GM23248 (cell line): ENCODE data around the gene DUSP9. TPM values are rescaled to one million over a fixed set of nuclear protein-coding genes. Genes with fewer than 3 reads are reported as not detected.

Experiments used
- DNase-seq: peaks from one replicate; pipeline ENCODE4 v3.0.0-alpha.2; 2015
- H2AFZ ChIP-seq: fragments of 200-600 bp; sonication (generic); 2 replicates; pipeline ENCODE4 v1.6.1; 2016; ENCODE audit warnings: antibody characterized with exemption
- H3F3A ChIP-seq: fragments of 200-600 bp; sonication (generic); 2 replicates; pipeline ENCODE4 v1.6.1; 2016; ENCODE audit warnings: mild to moderate bottlenecking, antibody characterized with exemption, mixed run types; ENCODE audit not compliant: insufficient read depth
- H3K27ac ChIP-seq: fragments of 200-600 bp; sonication (generic); 2 replicates; pipeline ENCODE4 v1.5.1; 2016; ENCODE audit warnings: mild to moderate bottlenecking
- H3K27me3 ChIP-seq: fragments of 200-600 bp; sonication (generic); replicated peaks from 2 replicates; pipeline ENCODE4 v1.6.1; 2016; ENCODE audit warnings: mild to moderate bottlenecking; ENCODE audit not compliant: insufficient read depth
- H3K36me3 ChIP-seq: fragments of 200-600 bp; sonication (generic); 2 replicates; pipeline ENCODE4 v1.6.1; 2016; ENCODE audit warnings: low read depth, mild to moderate bottlenecking
- H3K4me1 ChIP-seq: fragments of 200-600 bp; sonication (generic); 2 replicates; pipeline ENCODE4 v1.6.1; 2016; ENCODE audit warnings: mild to moderate bottlenecking; ENCODE audit not compliant: insufficient read depth
- H3K4me2 ChIP-seq: fragments of 200-600 bp; sonication (generic); one replicate; pipeline ENCODE4 v1.6.1; 2016; ENCODE audit warnings: mild to moderate bottlenecking; ENCODE audit not compliant: unreplicated experiment
- H3K4me3 ChIP-seq: fragments of 200-600 bp; sonication (generic); 2 replicates; pipeline ENCODE4 v1.5.1; 2016; ENCODE audit warnings: mild to moderate bottlenecking
- H3K79me2 ChIP-seq: fragments of 200-600 bp; sonication (generic); 2 replicates; pipeline ENCODE4 v1.6.1; 2016; ENCODE audit warnings: mild to moderate bottlenecking; ENCODE audit not compliant: insufficient read depth
- H3K9ac ChIP-seq: fragments of 200-600 bp; sonication (generic); 2 replicates; pipeline ENCODE4 v1.6.1; 2016; ENCODE audit warnings: mild to moderate bottlenecking
- H3K9me2 ChIP-seq: fragments of 200-600 bp; sonication (generic); 2 replicates; pipeline ENCODE4 v1.6.1; 2016; ENCODE audit warnings: mixed run types, mild to moderate bottlenecking, moderate library complexity; ENCODE audit not compliant: insufficient read depth
- H3K9me3 ChIP-seq: fragments of 200-600 bp; sonication (generic); one replicate; pipeline ENCODE4 v1.6.1; 2017; ENCODE audit warnings: low read depth
- H4K20me1 ChIP-seq: fragments of 200-600 bp; sonication (generic); 2 replicates; pipeline ENCODE4 v1.6.0; 2016; ENCODE audit not compliant: insufficient read depth
- EZH2 ChIP-seq: fragments of 200-600 bp; sonication (generic); IDR thresholded peaks from 2 replicates; pipeline ENCODE4 v1.6.1; 2018; ENCODE audit warnings: antibody characterized with exemption, mild to moderate bottlenecking; ENCODE audit not compliant: insufficient read depth, poor library complexity, severe bottlenecking
- EZH2phosphoT487 ChIP-seq: fragments of 200-600 bp; sonication (generic); IDR thresholded peaks from 2 replicates; pipeline ENCODE4 v1.6.1; 2018; ENCODE audit warnings: antibody characterized with exemption, moderate library complexity, mild to moderate bottlenecking, low read depth; ENCODE audit not compliant: insufficient read depth
- WGBS, 2 experiments: methylation state at CpG; one replicate each; pipeline ENCODE4 v1.1.6; 2015 to 2017; ENCODE audit warnings: low lambda C conversion rate in 2 of 2, low coverage in 1 of 2; ENCODE audit errors: missing lambda C conversion rate in 2 of 2; 5-methylcytosine and 5-hydroxymethylcytosine counted together
- in situ Hi-C: fragments of 300-500 bp; cut with MboI; formaldehyde crosslinking; loops from 2 replicates; pipeline ENCODE4 v1.15.0; 2020
- polyA plus RNA-seq: library from polyadenylated mRNA; unstranded; fragments of >200 nt; fragmentation: Nextera tagmentation; extraction: Ambion mirVana; gene quantifications from 2 replicates; pipeline ENCODE4 v1.2.1, GENCODE V29; 2016
- total RNA-seq: library from RNA; depleted of rRNA; stranded (reverse); fragments of >200 nt; shearing (Covaris generic); gene quantifications from 2 replicates; pipeline ENCODE4 v1.2.3, GENCODE V29; 2014; rRNA removed

DUSP9 gene, protein sequence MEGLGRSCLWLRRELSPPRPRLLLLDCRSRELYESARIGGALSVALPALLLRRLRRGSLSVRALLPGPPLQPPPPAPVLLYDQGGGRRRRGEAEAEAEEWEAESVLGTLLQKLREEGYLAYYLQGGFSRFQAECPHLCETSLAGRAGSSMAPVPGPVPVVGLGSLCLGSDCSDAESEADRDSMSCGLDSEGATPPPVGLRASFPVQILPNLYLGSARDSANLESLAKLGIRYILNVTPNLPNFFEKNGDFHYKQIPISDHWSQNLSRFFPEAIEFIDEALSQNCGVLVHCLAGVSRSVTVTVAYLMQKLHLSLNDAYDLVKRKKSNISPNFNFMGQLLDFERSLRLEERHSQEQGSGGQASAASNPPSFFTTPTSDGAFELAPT
- total RNA-seq = not detected in 2 replicates
- polyA plus RNA-seq = not detected in 2 replicates

DNA sequence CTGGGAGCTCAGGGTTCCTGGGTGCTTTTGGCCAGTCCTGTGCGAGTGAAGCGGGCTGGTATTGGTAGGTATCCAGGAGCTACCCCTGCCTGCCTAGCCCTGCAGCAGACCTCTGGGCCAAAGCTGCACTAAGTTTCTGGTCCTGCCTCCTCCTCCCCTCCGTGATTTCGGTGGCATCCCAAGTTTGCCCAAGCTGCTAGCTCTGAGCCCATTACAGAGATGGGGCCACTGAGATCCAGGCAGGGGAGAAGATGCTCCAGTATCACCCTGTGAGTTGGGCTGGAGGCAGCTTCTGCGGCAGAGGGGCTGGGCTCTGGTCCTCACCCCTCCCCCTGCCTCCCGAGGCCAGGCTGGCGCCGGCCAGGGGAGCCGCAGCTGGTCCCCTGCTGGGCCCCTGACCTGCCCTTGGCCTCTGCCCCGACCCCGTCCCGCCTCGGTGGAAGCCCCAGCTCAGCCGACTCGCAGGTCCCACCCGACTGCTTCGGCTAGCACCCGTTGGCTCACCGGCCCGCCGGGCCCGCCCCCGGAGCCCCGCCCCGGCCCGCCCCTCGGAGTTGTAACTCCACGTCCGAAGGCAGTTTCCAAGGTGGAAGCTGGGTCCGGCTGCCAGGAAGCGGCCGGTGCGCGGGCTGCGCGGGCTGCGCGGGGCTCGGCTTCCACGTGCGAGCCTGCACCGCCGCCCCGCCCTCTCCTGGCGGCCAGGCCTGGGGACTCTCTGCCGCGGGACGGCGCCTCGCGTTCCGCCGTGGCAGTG is at the start of gene DUSP9:
Gene DUSP9, plus strand, starts transcription at position 584 of the 754 bp plus-strand sequence. CDS start 751 bp downstream, outside the sequence.
- Histone ChIP-seq H3K9me2 (no peaks in the 10 kb centered on the region), H3K27me3 (peaks cover 20% of the 10 kb centered on the region; the same call in 1 of the 2 replicates), H3K4me2 (peak within 1 kb of the TSS; percentile 7), H3K4me3 (no peak within 1 kb of the TSS), H3K27ac (no peak within 1 kb of the TSS), H4K20me1 (no peaks in the 10 kb centered on the region), H3F3A (no peaks in the 10 kb centered on the region), H3K79me2 (no peaks in the 10 kb centered on the region), H3K9ac (no peak within 1 kb of the TSS), H2AFZ (no peak within 1 kb of the TSS), H3K4me1 (no peaks in the 10 kb centered on the region), H3K36me3 (no peaks in the 10 kb centered on the region), H3K9me3 (no peaks in the 10 kb centered on the region)
- DNase-seq = peak; percentile 48
- 35% methylated on average over 6 of the region's 53 CpGs; no CpG with 5 or more reads in 1 of the 2 experiments for WGBS, 2 experiments
- TF ChIP-seq EZH2 = no peak
- no peak for TF ChIP-seq EZH2phosphoT487
- in situ Hi-C loops = no loop called here

DNA sequence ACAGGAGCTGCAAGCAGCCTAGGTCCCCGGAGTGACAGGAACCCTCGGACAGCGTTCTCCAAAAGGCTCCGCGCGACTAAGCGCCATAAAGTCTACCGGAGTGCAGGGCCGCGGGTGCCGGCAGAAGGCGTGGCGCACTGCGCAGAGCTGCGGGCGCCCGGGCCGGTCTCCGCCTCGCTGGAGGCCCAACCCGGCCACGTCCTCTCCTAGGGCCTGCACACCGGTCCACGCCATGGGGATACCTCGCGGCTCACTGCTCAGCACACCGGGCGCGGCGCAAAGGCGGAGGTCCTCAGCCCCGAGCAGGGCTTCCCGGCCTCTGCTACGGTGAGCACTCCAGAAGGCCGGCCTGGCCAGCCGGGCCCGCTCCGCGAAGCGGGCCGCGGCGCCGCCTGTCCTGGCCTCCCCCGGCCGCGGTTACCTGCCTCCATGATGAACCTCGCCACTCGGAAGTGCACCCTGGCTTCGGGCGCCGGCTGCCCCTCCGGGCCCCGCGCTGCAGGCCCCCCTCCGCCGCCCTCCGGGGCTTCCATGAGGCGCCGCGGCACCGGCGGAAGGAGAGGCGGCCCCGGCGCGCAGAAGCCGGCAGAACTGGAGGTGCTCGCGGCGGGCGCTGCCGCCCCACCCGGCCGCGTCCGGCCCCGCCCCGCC is 48.3 kb upstream of the DUSP9 start, which contains the start of gene CCNQ:
Gene CCNQ, minus strand, starts transcription at position 599 of the 651 bp plus-strand sequence. Its CDS starts 66 bp downstream, at position 533.
- H3K9me3 ChIP-seq = no peaks in the 10 kb centered on the region
- no peaks in the 10 kb centered on the region for H3K27me3 ChIP-seq
- peak within 1 kb of the TSS; percentile 76 for H3K4me2 ChIP-seq
- H3K9ac ChIP-seq = peak within 1 kb of the TSS; percentile 91
- H3F3A ChIP-seq = no peaks in the 10 kb centered on the region
- peak within 1 kb of the TSS; percentile 80 for H3K4me3 ChIP-seq
- in situ Hi-C loops = no loop called here
- no peaks in the 10 kb centered on the region for H3K36me3 ChIP-seq
- no peaks in the 10 kb centered on the region for H3K9me2 ChIP-seq
- peaks cover 26% of the 10 kb centered on the region for H3K79me2 ChIP-seq
- DNase-seq = peak; percentile 66
- H4K20me1 ChIP-seq = no peaks in the 10 kb centered on the region
- H2AFZ ChIP-seq = peak within 1 kb of the TSS; percentile 87
- TF ChIP-seq EZH2phosphoT487 (no peak), EZH2 (no peak)
- H3K4me1 ChIP-seq = no peaks in the 10 kb centered on the region
- peak within 1 kb of the TSS; percentile 65 for H3K27ac ChIP-seq
- WGBS, 2 experiments = 1% methylated on average over 14 to 31 of the region's 79 CpGs

DNA sequence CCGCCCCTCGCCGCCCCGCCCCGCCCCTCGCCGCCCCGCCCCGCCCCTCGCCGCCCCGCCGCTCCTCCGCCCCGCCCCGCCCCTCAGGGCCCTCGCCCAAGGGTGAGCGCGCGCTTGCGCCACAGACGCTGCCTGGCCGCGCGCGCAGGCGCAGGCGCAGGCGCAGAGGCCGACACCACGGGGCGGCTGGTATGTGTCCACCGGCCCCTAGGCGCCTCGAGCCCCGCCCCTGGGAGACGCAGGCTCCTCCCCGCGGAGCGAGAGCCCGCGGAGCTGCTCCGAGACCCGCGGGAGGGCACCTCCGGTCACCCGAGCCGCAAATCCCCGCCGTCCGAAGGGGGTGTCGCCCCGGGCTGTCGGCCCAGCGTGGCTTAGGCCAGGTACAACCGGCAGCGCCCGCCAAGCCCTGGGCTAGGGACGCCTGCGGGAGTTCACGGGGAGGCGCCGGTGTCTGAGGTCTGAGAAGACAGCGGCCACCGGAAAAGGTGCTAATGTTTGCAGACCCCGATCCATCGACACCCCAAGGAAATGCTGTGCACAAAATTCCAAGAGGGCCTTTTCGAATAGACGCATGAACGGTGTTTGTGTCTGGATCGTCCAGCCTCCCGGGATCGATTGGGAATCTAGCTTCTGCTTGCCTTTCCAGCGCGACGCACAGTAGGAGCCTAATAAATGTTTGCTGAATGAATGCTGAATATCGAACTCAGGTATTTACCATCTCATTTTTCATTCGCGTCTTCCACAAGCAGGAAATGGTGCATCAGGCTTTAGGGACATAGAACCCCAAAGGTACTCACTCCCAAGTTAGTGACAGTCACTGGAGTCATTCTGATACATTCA is 47.6 kb upstream of the DUSP9 start:
- H3K79me2 ChIP-seq = peaks cover 26% of the 10 kb centered on the region
- no peak overlapping the region for H3K27ac ChIP-seq
- H3K4me3 ChIP-seq = peak overlapping the region; percentile 80
- H3K27me3 ChIP-seq = no peaks in the 10 kb centered on the region
- no peaks in the 10 kb centered on the region for H3K36me3 ChIP-seq
- H2AFZ ChIP-seq = peak overlapping the region; percentile 87
- H3K4me1 ChIP-seq = no peaks in the 10 kb centered on the region
- no peaks in the 10 kb centered on the region for H4K20me1 ChIP-seq
- no peaks in the 10 kb centered on the region for H3K9me2 ChIP-seq
- no peaks in the 10 kb centered on the region for H3F3A ChIP-seq
- TF ChIP-seq EZH2phosphoT487 (no peak), EZH2 (no peak)
- H3K9me3 ChIP-seq = no peaks in the 10 kb centered on the region
- peak overlapping the region; percentile 80 for H3K9ac ChIP-seq
- in situ Hi-C loops = no loop called here
- peak; percentile 90 for DNase-seq
- 0 to 2% methylated on average over 22 to 38 of the region's 79 CpGs for WGBS, 2 experiments
- peak overlapping the region; percentile 76 for H3K4me2 ChIP-seq

DNA sequence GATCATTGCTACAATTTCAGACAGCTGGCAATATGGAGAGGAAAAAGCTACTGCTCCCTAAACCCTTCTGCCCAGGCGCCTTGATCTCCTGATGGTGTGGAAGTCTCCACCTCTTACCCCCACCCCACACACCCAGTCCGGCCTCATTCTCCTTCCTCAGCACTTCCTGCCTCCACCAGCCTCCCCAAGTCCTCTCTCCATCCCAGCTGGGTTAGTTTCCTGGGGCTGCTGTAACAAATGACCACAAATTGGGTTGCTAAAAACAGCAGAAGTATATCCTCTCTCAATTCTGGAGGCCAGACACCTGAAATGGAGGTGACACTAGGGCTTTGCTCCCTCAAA is 47.0 kb upstream of the DUSP9 start:
- peak overlapping the region; percentile 80 for H3K4me3 ChIP-seq
- H3K9me3 ChIP-seq = no peaks in the 10 kb centered on the region
- DNase-seq = peak; percentile 27
- H4K20me1 ChIP-seq = no peaks in the 10 kb centered on the region
- H3K9me2 ChIP-seq = no peaks in the 10 kb centered on the region
- TF ChIP-seq EZH2 (no peak), EZH2phosphoT487 (no peak)
- no peaks in the 10 kb centered on the region for H3K4me1 ChIP-seq
- peak overlapping the region; percentile 80 for H3K9ac ChIP-seq
- no peak overlapping the region for H3K27ac ChIP-seq
- H2AFZ ChIP-seq = peak overlapping the region; percentile 87
- peak overlapping the region; percentile 76 for H3K4me2 ChIP-seq
- H3K36me3 ChIP-seq = no peaks in the 10 kb centered on the region
- no peaks in the 10 kb centered on the region for H3F3A ChIP-seq
- WGBS, 2 experiments = 6 to 7% methylated on average over 2 of the region's 2 CpGs
- no peaks in the 10 kb centered on the region for H3K27me3 ChIP-seq
- peaks cover 26% of the 10 kb centered on the region for H3K79me2 ChIP-seq
- in situ Hi-C loops = no loop called here
